Pancreas (tissue), 10 donors: ENCODE results near the gene MACROD2. TPM values are rescaled to one million over a fixed set of nuclear protein-coding genes. Genes with fewer than 3 reads are reported as not detected.

ENCODE experiments used
- ATAC-seq, 4 donors: fragments of 200-7000 bp; cut with Tn5 transposase; one replicate each; pipeline versions ENCODE4 v1.8.0 to v1.9.1; 2020; ENCODE audit warnings: mild to moderate bottlenecking in 4 of 4, moderate library complexity in 4 of 4
- DNase-seq, 6 donors: peaks; one replicate each; pipeline ENCODE4 v3.0.0-alpha.2; 2020
- FAIRE-seq: peaks from 2 replicates; lab custom pipeline; 2012; peaks lifted over from hg19 to GRCh38; lab: Jason Lieb, UNC
- H3K27ac ChIP-seq, 4 donors: fragments of 200-600 bp; sonication (generic); 1 replicate in 3 of 4; 2 replicates in 1 of 4; pipeline versions ENCODE4 v1.5.0 to v1.8.0; 2020
- H3K27me3 ChIP-seq, 4 donors: fragments of 200-600 bp; one replicate each; pipeline ENCODE4 v1.8.0; 2021
- H3K36me3 ChIP-seq, 3 donors: fragments of 200-600 bp; sonication (generic) in 1 of 3; one replicate each; pipeline versions ENCODE4 v1.5.0 to v1.8.0; 2020 to 2021
- H3K4me1 ChIP-seq, 3 donors: fragments of 200-600 bp; one replicate each; pipeline ENCODE4 v1.8.0; 2021
- H3K4me3 ChIP-seq, 4 donors: fragments of 200-600 bp; sonication (generic) in 2 of 4; one replicate each; pipeline versions ENCODE4 v1.5.0 to v1.8.0; 2020 to 2021
- H3K9me3 ChIP-seq, 4 donors: fragments of 200-600 bp; one replicate each; pipeline ENCODE4 v1.8.0; 2021
- WGBS, 2 donors: extraction: QIAGEN DNeasy Blood & Tissue Kit; methylation state at CpG; one replicate each; pipeline ENCODE4 v1.1.7; 2013; 5-methylcytosine and 5-hydroxymethylcytosine counted together
- intact Hi-C, 3 donors: fragments of 100-400 bp; cut with DNase I; formaldehyde crosslinking; loops; one replicate each; pipeline versions ENCODE4 v1.11.1 to v1.14.2; 2022
- polyA plus RNA-seq, 2 donors: library from polyadenylated mRNA; stranded (reverse); fragments of 200-250 nt; gene quantifications; one replicate each; pipeline ENCODE4 v1.2.3, GENCODE V29; 2013
- total RNA-seq, 6 donors: library from RNA; stranded (reverse); fragmentation: NEBNext Ultra II Directional in 4 of 6; extraction: Animal tissue kit (Norgen Biotek cat#: 25700) in 4 of 6; gene quantifications; one replicate each; pipeline versions ENCODE4 v1.2.1 to v1.2.4, GENCODE V29; 2021 to 2023
- TF ChIP-seq, protein P1 (sequence below), 4 donors: fragments of 200-600 bp; sonication (generic) in 3 of 4; IDR thresholded peaks; one replicate each; pipeline versions ENCODE4 v1.5.0 to v1.8.0; 2021; ENCODE audit warnings: antibody characterized with exemption in 4 of 4
- donor health status: healthy with polysubstance abuse.
- donor health status: DM: no; HTN: no; CAD: no; lungs with moderate emphysema.
- donor health status: DM: no; HTN: no; CAD: no.
- donor health status: control.
- donor health status: control.
- donor health status: Bipolar disorder and iron deficiency.
- donor health status: DM: yes; HTN: yes; CAD: no.
- donor health status: DM: no; HTN: no; CAD: no.
- donor health status: DM: no; HTN: no; CAD: no.
- donor health status: DM: yes; HTN: yes; CAD: no.

MACROD2 gene
- total and polyA plus RNA-seq, 8 donors = 1.7 to 4.9 (median 2.7) TPM

DNA sequence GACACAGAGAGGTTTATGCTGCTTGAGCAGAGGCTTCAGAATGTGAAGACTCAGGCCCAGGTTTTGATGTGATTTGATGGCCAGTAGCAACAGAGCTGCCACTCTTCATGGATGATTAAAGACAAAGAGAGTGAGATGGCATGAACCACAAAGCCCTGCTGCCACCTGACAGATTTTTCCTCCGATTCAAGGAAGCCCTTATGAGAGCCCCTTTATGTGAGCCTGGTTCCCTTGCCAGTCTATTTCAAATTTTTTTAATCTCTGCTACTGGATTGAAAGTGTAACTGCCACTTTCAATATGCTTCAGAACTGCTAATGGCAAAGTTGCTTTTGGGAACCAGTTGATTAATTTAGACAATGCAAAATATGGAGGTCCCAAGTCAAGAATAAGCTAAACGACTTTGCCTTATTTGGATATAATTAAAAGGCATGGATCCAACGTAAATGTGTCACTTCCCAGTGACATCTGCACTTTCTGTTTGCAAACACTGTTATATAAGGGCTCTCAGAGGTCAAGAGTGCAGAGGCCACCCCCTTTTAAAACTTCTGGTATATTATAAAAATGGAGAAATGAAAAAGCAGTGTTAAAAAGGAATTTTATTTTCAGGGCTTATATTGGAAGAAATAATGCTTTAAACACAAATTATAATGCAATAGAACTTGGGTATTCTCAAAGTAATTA, 581.0 kb downstream of the MACROD2 start:
- FAIRE-seq = no peak
- Histone ChIP-seq H3K4me3 (no peak overlapping the region), H3K27ac (no peak overlapping the region), H3K4me1 (peaks cover 0 to 8% (median 0%) of the 10 kb centered on the region in 3 donors), H3K27me3 (no peaks in the 10 kb centered on the region), H3K9me3 (no peaks in the 10 kb centered on the region), H3K36me3 (no peaks in the 10 kb centered on the region)
- no peak for DNase-seq
- ATAC-seq = no peak
- 48 to 54% methylated on average over 3 of the region's 3 CpGs for WGBS, 2 donors
- TF ChIP-seq, protein P1, sequence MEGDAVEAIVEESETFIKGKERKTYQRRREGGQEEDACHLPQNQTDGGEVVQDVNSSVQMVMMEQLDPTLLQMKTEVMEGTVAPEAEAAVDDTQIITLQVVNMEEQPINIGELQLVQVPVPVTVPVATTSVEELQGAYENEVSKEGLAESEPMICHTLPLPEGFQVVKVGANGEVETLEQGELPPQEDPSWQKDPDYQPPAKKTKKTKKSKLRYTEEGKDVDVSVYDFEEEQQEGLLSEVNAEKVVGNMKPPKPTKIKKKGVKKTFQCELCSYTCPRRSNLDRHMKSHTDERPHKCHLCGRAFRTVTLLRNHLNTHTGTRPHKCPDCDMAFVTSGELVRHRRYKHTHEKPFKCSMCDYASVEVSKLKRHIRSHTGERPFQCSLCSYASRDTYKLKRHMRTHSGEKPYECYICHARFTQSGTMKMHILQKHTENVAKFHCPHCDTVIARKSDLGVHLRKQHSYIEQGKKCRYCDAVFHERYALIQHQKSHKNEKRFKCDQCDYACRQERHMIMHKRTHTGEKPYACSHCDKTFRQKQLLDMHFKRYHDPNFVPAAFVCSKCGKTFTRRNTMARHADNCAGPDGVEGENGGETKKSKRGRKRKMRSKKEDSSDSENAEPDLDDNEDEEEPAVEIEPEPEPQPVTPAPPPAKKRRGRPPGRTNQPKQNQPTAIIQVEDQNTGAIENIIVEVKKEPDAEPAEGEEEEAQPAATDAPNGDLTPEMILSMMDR (IDR thresholded peaks at IDR 0.05) = no peak
- intact Hi-C loops = no loop called here

DNA sequence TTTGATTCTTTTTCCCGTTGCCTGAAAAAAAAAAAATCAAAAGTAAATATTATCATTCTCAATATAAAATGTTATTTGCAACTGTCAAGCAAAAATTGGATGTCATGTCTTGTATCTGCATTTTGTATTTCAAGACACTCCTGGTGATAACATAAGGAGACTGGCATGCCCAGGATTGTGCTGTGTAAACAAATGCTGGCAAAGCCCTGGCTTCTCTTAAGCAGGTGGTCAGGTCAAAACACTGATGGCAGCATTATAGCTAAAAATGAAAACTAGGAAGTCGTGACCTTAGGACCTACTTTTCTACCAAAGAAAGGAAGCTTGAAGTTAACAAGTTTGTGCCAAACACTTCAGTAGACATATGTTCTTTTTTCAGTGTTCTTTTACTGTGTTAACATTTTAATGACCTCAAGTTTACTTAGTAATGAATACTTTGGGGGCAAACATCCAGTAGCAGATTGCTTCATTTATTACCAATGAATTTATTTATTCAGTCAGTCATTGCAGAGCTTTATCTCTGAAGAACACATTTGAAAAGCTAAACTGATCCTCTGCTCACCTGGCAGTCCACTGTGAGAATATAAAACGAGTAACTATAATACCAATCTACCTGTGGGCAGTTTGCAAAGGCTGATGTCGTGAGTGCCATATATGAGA, 585.2 kb downstream of the MACROD2 start:
- Histone ChIP-seq H3K4me1 (peaks cover 0 to 8% (median 0%) of the 10 kb centered on the region in 3 donors), H3K4me3 (no peak overlapping the region), H3K27ac (no peak overlapping the region), H3K36me3 (no peaks in the 10 kb centered on the region), H3K27me3 (no peaks in the 10 kb centered on the region), H3K9me3 (no peaks in the 10 kb centered on the region)
- DNase-seq (no peak), FAIRE-seq (no peak), ATAC-seq (peak in 3 of 4 donors; percentile 60 to 70 (median 64))
- intact Hi-C loops = no loop called here
- TF ChIP-seq, protein P1 (IDR thresholded peaks at IDR 0.05) = no peak
- WGBS, 2 donors = 34 to 35% methylated on average over 4 of the region's 4 CpGs

DNA sequence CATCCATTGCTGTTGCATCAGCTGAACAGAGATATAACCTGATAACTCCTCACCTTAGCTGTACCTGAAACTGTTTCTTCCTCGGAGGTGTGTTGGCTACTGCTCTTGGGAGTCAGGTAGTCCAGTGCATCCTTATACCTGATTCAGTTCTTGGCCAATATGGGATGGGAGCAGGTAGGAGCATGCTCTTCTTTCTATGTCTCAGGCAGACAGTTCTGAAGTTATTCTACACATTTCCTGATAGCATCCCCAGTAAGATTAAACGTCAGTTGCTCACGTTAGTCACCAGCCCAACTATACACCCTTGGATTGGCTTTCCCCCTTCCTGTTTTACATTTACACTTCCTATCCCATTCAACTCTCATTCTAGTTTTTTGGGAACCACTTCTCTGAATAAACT, 586.4 kb downstream of the MACROD2 start:
- intact Hi-C loops = no loop called here
- FAIRE-seq = no peak
- Histone ChIP-seq H3K27ac (no peak overlapping the region), H3K36me3 (no peaks in the 10 kb centered on the region), H3K4me3 (no peak overlapping the region), H3K27me3 (no peaks in the 10 kb centered on the region), H3K4me1 (peaks cover 0 to 8% (median 0%) of the 10 kb centered on the region in 3 donors), H3K9me3 (no peaks in the 10 kb centered on the region)
- TF ChIP-seq, protein P1 (IDR thresholded peaks at IDR 0.05) = no peak
- no peak for DNase-seq
- 86 to 90% methylated on average over 3 of the region's 3 CpGs for WGBS, 2 donors
- no peak for ATAC-seq

DNA sequence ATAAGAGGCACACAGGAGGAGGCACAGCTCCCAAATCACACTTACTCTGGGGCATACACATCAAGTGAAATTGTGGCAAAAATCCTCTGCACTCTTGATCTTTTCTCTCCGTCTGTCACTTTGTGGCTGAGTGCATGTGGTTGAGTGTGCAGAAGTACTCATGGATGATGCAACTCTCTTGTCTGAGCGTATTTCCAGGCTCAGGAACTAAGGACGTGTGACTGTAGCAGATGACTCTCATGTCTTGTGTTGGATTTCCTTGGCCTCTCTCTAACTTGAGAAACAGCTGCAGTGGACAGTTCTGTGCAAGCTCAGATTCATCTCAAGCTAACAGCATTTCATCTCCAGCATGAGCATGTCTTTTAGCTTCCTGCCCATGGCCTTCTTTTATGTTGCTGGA, 587.5 kb downstream of the MACROD2 start:
- ATAC-seq (no peak), FAIRE-seq (no peak), DNase-seq (no peak)
- Histone ChIP-seq H3K4me3 (no peak overlapping the region), H3K27me3 (no peaks in the 10 kb centered on the region), H3K36me3 (no peaks in the 10 kb centered on the region), H3K4me1 (peaks cover 0 to 8% (median 0%) of the 10 kb centered on the region in 3 donors), H3K9me3 (no peaks in the 10 kb centered on the region), H3K27ac (no peak overlapping the region)
- intact Hi-C loops = no loop called here
- WGBS, 2 donors = 59 to 60% methylated on average over 3 of the region's 3 CpGs
- TF ChIP-seq, protein P1 (IDR thresholded peaks at IDR 0.05) = no peak

DNA sequence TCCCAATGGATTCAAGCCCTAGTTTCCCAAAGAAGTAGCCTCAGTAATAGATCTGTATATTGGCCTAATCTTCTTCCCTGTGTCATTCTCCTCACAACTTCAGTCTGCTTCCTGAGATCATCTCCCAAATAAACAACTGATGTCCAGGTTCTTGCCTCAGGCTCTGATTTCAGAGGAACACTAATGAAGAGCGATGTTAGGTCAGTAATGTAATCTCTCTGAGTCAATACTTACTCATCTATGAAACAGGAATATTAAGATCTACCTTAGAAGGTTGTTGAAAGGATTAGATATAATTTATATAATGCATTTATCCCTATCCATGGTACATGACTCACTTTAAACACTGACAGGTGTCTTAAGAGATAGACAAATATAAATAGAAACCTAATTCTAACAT, 588.1 kb downstream of the MACROD2 start:
- FAIRE-seq = no peak
- WGBS, 2 donors = 90 to 92% methylated on average over 1 of the region's 1 CpG
- intact Hi-C loops = no loop called here

More for the DNA sequence above, 588.1 kb downstream of the MACROD2 start:
- Histone ChIP-seq H3K27me3 (no peaks in the 10 kb centered on the region), H3K4me1 (peaks cover 0 to 8% (median 0%) of the 10 kb centered on the region in 3 donors), H3K4me3 (no peak overlapping the region), H3K27ac (no peak overlapping the region), H3K36me3 (no peaks in the 10 kb centered on the region), H3K9me3 (no peaks in the 10 kb centered on the region)
- no peak for ATAC-seq
- no peak for DNase-seq
- TF ChIP-seq, protein P1 (IDR thresholded peaks at IDR 0.05) = no peak
